C4-2B (cell line): Measurements from ENCODE around the gene TADA3.

Experiments used
- H3K27ac ChIP-seq: fragments of 450-650 bp; 2 replicates; pipeline ENCODE4 v1.5.1; 2017
- ZFX ChIP-seq: fragments of 450-650 bp; IDR thresholded peaks from 2 replicates; pipeline ENCODE4 v1.6.1; 2017
- TF ChIP-seq, protein P1 (sequence below): fragments of 450-650 bp; conservative IDR thresholded peaks from 2 replicates; pipeline ENCODE4 v1.5.1; 2017; ENCODE audit warnings: mild to moderate bottlenecking

Gene TADA3

DNA sequence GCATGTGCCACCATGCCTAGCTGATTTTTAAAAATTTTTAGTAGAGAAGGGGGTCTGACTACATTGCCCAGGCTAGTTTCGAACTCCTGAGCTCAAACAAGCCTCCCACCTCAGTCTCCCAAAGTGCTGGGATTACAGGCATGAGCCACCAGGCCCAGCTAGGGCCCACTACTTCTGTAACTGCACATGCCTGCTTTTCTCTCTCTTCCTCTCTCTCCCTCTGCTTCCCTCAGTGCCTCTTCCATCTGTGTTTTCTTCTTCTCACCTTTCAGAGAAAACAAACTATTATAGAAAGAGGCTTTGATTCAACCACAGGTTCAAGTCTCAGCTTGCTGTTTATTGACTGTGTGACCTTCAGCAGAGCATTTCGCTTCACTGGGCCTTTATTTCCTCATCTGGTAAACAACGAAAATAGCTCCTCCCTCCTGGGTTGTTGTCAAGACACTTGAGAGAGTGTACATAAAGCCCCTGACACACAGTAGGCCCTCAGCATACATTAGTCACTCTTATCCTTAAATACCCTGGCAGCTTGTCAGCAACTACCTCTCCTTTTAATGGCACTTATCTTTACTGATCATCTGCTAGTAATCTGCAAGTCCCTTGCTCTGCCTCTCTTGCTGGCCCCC, 10.2 kb downstream of the TADA3 start:
- no peak overlapping the region for H3K27ac ChIP-seq
- TF ChIP-seq, protein P1, sequence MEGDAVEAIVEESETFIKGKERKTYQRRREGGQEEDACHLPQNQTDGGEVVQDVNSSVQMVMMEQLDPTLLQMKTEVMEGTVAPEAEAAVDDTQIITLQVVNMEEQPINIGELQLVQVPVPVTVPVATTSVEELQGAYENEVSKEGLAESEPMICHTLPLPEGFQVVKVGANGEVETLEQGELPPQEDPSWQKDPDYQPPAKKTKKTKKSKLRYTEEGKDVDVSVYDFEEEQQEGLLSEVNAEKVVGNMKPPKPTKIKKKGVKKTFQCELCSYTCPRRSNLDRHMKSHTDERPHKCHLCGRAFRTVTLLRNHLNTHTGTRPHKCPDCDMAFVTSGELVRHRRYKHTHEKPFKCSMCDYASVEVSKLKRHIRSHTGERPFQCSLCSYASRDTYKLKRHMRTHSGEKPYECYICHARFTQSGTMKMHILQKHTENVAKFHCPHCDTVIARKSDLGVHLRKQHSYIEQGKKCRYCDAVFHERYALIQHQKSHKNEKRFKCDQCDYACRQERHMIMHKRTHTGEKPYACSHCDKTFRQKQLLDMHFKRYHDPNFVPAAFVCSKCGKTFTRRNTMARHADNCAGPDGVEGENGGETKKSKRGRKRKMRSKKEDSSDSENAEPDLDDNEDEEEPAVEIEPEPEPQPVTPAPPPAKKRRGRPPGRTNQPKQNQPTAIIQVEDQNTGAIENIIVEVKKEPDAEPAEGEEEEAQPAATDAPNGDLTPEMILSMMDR = no peak
- TF ChIP-seq ZFX = no peak

DNA sequence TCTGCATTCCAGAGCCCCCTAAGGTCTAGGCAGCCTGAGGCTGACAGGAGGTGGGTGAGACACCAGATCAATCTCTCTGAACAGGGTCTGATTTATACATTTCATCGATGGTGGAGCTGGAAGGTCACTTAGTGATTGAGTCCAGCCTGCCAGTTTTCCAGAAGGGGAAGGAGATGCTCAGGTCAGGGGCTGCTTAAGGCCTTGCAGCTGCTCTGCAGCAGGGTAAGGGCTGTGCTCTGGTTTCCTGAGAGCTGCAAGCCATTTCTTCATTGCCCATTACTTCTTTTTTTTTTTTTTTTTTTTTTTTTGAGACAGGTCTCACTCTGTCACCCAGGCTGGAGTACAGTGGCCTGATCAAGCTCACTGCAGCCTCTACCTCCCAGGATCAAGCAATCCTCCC, 10.7 kb downstream of the TADA3 start:
- H3K27ac ChIP-seq = no peak overlapping the region
- TF ChIP-seq ZFX = no peak
- TF ChIP-seq, protein P1 = no peak

DNA sequence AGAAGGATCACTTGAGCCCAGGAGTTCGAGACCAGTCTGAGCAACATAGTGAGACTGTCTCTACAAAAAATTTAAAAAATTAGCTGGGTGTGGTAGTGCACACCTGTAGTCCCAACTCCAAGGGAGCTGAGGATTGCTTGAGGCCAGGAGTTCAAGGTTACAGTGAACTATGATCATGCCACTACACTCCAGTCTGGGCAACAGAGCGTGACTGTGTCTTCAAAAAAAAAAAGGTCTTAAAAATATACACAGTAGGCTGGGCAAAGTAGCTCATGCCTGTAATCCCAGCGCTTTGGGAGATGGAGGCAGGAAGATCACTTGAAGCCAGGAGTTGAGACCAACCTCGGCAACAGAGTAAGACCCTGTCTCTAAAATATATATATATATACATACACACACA, 11.4 kb downstream of the TADA3 start:
- no peak overlapping the region for H3K27ac ChIP-seq
- TF ChIP-seq, protein P1 = no peak
- no peak for TF ChIP-seq ZFX

DNA sequence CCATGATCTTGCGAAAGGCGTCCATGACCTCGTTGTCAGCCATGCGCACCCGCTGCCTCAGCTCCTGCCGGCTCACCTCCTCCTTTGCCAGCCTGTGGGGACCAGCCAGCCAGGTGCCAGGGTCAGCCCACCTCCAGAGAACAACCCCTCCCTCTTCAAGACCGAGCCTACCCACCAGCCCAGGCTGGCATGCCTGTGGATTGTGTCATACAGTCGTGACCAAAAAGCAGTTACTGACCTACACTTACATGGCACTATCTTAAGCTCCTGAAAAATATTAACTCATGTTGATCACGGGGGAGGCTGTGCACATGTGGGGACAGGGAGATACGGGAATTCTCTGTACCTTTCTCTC, 11.8 kb downstream of the TADA3 start:
- no peak overlapping the region for H3K27ac ChIP-seq

DNA sequence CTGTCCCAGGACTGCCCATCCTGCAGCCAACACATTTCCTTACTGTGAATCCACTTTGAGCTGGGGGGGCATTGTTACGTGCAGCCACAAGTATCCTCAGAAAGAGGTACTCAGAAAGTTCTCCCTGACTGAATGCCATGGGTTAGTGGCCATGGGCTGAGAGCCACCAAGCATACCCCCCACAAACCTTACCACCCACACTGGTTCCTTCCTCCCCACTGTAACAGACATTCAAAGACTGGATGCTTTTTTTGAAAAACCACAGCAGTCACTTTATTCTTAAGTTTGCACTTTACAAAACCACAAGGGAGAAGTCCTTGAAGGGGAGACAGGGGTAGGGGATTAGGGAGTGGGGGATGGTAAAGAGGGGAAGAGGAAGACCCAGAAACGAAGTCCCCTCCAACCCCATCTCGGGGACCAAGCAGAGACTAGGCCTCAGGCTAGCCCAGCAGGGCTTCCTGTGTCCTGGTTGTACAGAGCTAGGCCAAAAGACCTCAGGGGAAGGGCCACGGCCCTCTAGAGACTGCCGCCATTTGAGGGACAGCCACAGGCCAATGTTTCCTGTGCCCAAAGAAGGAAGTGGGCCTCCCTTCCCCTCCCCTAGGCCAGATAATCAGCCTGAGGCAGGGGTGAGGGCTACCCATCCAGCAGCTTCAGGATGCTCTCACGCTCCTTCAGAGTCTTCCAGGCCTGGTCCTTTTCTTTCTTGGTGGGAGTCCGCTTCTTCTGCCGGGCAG, 12.4 kb downstream of the TADA3 start:
- TF ChIP-seq ZFX = no peak
- TF ChIP-seq, protein P1 = no peak
- no peak overlapping the region for H3K27ac ChIP-seq

More for the DNA sequence above, 11.8 kb downstream of the TADA3 start:
- TF ChIP-seq, protein P1 = no peak
- no peak for TF ChIP-seq ZFX

DNA sequence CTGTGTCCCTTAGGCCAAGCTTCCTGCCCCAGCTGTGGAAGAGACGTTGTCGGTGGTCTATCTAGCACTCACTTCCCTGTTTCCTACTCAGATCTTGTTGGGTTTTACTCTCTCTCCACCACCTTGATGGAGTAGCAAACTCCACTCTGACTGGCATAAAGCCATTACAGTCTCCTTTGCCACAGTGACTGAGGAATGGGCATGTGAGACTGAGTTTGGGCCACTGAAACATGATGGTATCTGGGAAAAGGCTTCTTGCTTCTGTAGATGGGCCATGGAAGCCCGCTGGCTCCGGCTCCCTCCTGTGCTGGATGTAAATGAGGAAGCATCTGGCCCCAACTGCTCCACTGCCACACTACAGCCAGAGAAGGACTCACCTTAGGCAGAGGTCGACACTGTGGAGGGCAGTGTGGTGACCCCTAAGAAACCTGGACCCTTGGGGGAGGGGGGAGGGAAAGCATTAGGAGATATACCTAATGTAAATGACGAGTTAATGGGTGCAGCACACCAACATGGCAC, 13.1 kb downstream of the TADA3 start:
- no peak for TF ChIP-seq ZFX
- TF ChIP-seq, protein P1 = no peak
- H3K27ac ChIP-seq = no peak overlapping the region
